GM18907 (cell line): ENCODE results near the gene SCNN1B.

Experiments
- ATAC-seq: cut with Tn5 transposase; IDR thresholded peaks from one replicate; pipeline ENCODE4 v1.9.1; 2021; ENCODE audit warnings: mild to moderate bottlenecking, moderate library complexity; ENCODE audit not compliant: unreplicated experiment

The SCNN1B gene

DNA sequence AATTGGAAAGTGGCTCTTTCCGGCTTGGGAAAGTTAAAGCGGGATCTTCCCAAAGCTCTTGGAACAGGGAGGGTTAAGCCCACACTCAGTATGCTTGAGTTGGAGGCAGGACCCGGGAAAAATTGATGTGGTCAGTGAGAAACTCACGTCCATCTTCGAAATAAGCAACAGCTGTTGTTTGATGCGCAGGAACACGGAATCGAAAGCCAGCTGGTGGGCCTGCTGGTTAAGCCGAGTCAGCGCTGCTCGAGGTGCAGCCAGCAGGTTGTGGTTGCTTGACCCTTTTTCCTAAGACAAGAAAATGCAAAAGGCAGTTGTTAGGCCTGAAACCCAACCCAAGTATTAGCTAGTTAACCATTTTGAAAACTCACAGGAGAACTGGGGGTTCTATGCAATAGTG lies 101.4 kb downstream of the SCNN1B start:
- no peak for ATAC-seq

- no peak for ATAC-seq
Observed at GRCh38 chr16:23406024-23406423, 103.9 kb downstream of the SCNN1B start.

DNA sequence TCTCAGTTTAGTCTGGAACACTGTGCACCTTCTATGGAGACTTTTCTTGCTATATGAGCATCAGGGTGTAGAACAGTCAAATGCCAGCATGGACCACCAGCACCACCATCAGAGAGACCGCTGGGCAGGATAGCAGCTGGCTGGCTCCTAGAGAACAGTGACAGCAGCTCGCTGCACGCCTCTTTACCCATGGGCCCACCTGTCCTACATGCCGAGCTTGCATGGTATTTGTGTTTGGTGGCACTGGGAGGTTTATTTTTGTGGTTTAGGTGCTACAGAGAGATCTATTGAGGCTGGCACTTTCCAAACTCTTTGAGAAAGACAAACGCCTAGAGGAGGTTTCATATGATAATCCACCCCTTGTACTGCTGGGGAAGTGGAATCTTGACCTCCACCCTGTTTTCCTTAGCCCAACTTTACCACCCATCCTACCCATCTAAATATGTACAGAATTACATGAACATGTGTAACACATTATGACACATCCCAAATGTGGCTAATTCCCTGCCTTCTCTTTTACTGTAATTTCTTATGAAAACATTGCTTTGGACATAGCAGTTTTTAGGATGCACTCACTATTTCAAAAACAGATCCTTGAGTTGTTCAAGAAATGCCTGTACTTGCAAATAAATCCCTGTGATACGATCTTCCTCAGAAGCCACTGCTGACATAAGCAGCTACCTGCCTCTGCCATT lies 104.6 kb downstream of the SCNN1B start:
- no peak for ATAC-seq

GRCh38 chr16:23407436-23408127 lies 105.5 kb downstream of the SCNN1B start:
- ATAC-seq, result no peak

DNA sequence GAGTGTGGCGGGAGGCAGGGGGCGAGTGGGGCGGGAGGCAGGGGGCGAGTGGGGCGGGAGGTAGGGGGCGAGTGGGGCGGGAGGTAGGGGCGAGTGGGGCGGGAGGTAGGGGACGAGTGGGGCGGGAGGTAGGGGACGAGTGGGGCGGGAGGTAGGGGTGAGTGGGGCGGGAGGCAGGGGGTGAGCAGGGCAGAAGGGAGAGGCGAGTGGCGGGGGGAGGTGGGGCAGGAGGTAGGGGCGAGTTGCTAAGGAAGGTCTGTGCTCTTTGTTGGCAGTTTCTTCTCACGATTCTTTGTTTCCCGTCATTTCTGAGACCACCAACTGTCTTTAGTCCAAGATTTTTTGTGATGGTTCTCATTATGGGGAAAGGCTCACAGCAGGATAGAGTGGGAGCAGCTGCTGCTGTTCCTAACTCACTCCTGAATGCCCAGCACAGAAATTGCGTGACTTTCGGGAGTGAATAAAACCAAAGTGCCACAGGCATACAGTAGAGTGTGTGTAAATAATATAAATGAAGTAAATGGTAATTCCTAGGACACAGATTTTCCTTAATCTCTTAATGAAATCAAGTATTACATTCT lies 106.2 kb downstream of the SCNN1B start:
- ATAC-seq, result no peak

DNA sequence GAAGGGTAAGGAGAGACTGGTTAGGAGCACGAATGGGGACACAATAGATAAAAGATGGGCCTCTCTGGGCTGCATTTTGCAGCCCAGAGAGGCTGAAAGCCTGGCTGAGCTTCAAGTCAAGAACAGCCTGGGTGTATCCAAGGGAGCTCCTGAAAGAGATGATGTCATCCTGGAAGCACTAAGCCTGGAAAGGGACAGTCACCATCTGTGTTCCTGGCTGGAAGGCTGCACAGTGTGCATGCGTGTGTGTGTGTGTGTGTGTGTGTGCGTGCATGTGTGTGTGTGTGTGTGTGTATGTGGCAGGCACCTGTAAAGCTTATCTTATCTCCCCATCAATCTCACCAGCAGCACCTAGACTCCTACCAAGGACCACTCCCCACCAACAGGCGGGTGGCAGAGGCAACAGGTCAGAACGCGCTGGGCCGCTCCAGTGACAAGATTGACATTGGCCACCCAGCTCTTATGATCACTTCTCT lies 106.8 kb downstream of the SCNN1B start:
- ATAC-seq, result no peak

DNA sequence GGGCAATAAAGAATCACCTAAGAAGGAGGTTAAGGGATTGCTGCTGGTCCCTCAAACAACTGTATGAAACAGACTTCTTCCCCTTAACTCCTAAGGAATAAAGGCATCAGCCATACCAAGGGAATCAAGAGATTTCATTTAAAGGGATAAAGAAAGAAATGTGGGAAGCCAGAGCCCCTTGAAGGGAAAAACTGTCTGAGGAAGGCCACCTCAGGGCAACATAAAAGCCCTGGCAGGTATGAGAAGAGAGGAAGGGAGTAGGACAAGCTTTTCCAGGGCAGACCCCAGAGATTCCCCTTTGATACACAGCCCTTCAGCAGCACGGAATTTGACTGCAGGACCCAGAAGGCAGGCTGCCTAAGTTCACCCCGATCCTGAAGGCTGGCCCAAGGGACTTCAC lies 107.4 kb downstream of the SCNN1B start:
- ATAC-seq, result no peak

DNA sequence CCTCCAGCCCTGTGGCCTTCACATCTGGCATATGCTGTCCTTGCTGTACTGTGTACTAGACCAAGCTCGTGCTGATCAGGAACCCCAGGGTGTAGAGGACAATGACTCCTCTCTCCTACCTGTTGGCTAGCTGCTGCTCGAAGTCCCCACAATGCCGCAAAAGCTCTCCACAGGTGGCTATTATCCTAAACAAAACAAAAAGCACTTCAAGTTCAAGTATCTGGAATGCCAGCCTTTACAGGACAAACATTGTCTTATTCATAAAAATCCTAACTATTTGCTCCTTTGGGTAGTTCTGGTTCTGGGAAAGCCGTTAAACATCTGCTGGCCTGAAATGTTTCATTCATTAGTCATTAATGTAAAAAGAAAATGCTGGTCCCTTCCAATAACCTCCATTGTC lies 108.1 kb downstream of the SCNN1B start:
- ATAC-seq, result no peak

- no peak for ATAC-seq
Observed at GRCh38 chr16:23414731-23415130, 112.6 kb downstream of the SCNN1B start.

- no peak for ATAC-seq
Observed at GRCh38 chr16:23416816-23417215, 114.7 kb downstream of the SCNN1B start.

DNA sequence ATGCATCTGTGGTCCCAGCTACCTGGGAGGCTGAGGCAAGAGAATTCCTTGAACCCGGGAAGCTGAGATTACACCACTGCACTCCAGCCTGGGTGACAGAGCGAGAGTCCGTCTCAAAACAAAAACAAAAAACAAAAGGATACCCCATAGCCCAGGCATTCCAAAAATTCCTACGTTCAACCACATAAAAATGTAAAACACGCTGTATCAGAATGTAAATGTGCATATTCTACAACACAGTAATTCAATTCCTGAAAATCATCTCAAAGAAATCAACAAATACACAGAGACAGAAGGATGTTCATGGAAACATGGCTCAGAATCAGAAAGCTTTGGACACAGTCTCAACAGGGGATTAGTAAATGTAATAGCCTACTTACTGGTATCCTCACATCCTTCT lies 117.9 kb downstream of the SCNN1B start:
- ATAC-seq, result no peak

- no peak for ATAC-seq
Observed at GRCh38 chr16:23423496-23424049, 121.5 kb downstream of the SCNN1B start.

- no peak for ATAC-seq
Observed at GRCh38 chr16:23424292-23424958, 122.3 kb downstream of the SCNN1B start.

DNA sequence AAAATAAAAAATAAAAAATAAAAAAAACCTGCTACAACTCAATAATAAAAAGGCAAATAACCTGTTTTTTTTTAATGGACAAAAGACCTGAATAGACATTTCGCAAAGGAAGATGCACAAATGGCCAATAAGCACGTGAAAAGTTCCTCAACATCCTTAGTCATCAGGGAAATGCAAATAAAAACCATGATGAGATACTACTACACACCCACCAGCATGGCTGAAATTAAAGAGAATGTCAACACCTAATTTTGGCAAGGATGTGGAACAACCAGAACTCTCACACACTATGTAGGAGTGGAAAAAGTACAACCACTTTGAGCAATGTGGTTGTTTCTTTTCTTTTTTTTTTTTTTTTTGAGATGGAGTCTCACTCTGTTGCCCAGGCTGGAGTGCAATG lies 126.2 kb downstream of the SCNN1B start:
- ATAC-seq, result no peak
